HG03039 (cell line): Measurements from ENCODE around the gene VAV2.

Source experiments
- ATAC-seq: cut with Tn5 transposase; IDR thresholded peaks from one replicate; pipeline ENCODE4 v1.9.1; 2021; ENCODE audit warnings: mild to moderate bottlenecking, moderate library complexity; ENCODE audit not compliant: unreplicated experiment

The VAV2 gene

DNA sequence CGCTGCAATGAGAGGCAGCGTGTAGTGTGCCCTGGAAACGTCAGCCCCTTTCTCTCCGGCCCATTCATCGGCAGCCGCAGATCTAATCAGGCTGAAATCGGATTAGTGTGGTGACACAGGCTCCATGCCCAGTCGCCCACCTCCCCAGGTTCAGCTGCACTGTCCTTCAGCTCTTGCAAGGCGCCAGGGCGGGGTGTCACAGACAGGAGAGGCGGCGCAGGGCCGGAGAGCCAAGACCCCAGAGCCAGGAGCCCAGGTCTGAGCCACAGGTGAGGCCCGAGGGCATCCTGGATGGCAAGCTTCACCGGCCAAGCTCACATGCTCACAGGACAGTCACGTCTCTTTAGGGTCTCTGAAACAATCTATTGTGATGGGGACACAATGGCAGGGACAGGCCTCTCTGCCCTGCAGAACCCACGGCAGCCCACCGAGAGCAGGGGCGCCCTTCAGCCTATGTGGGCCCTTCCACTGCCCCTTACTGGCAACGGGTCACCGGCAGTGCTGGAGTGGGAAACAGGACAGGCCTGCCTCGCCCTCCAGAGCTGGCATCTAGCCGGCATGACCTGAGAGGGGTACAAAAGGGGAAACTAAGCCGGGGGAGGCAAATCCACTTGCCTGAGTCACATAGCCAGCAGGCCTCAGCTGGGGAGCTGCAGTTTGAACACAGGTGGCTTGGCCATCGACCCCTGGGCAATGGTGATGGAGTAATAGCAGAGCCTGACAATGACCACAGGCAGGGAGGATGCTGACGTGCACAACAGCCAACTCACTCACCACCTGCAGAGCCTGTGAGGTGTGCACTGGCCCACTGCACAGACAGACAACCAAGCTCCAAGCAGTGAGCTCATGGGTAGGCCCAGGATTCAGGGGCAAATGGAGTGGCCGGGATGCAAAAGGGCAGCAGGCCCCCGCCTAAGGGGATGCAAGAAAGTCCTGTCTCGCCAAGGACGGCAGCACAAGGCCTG is 48.1 kb downstream of the VAV2 start:
- no peak for ATAC-seq

DNA sequence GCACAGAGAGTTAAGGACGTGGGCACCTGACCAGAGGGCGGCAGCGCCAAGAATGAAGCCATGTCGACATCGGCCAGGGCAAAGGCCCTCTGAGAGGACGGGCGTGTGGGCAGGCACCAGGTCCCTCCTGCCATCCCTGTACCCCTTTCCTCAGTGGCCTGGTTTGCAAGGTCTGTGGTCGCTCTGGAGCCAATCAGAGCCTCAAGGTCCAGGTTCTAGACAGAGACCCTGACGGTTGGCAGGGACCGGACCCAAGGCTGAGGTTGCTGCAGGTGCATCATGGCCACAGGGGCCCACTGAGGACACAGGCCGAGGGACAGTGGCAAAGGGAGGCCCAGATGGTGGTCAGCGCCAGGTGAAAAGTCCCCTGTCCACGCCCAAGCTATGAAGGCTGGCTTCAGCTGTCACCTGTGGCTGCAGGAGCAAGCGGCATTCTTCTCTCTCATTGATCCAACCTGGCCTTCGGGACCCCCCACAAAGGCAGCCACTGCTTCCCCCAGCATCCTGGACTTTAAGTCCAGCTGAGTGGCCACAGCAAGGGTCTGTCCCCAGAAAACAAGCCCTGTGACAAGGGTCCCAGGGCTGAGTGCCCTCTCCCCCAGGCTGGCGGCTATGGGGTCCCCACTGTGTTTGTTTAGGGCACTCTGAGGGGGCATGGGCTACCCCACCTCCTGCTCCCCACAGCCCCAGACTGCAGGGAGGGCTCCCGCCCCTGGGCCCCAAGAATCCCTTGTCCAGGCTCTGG is 48.9 kb downstream of the VAV2 start:
- no peak for ATAC-seq

DNA sequence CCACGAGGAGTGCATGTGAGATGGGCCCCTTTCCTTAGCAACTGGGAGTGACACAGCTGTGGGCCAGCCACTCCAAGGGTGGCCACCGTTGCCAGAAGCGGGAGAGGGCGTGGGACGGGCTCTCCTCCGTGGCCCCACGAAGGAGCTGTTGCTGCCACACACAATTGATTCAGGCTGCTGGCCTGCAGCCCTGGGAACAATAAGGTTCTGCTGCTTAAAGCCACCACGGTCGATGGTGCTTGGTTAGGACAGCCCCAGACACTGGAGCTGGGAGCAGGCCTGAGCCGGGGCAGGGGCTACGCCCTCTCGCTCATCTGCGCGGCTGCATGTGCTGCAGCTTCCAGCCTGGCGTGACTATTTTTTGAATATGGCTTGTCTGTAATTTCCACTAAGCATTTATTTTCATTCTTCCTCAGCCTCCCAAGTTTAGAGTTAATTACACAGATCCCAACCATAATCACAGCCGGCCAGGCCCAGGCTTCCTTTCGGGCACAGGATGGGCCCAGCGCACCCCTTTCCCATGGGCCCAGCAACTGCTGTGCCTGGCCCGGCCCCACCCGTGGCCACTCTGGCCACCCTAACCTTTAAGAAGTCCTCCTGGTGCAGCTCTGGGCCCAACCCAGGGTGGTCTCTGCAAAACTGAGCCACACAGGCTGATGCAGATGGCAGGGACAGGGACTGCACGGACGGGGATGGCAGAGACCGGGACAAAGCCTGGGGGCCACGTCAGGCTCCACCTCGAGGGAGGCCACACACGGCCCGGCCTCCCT is 49.7 kb downstream of the VAV2 start:
- no peak for ATAC-seq

DNA sequence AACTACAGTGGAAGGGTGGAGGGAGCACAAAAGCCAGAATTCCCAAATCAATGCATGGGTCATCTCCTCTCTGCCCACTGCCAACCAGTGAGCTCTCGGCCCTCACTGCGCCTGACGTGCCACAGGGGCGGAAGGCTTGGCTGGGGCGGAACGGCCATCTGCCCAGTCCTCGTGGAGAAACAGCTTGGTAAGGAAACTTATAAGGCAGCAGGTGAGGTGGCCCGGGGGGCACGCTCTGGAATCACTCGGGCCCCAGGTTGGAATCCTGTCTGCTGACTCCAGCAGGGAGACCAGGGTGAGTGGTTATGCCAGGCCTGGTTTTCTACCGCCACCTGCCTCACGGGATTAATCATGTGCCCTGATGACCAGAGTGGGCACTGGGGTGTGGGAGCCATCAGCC is 52.3 kb downstream of the VAV2 start:
- no peak for ATAC-seq

DNA sequence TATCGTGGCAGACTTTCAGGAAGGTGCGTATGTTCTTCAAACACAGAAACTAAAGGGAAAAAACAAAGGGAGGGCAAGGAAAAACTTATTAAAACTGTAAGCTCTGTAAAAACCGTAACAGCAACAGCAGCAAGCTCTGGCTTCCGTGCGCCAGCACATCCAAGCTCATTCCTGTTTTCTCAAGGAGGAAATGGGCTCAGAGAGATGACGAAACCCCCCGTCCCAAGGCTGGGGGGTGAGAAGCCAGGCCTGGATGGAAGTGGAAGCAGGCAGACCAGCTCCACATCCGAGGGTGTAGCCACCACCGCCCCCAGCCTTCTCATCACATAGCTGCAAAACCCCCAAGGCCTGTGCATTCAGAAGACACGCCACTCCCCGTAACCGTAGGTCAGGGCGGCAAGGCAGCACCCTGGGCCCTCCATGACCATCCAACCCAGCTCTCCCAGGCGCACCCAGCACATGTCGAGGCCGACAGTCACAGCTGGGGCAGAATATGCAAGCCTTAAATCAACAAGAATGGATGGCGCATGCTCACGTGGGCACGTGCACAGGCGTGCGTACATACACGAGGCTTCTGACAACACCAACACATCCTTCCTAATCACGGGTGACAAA is 52.8 kb downstream of the VAV2 start:
- ATAC-seq = no peak

DNA sequence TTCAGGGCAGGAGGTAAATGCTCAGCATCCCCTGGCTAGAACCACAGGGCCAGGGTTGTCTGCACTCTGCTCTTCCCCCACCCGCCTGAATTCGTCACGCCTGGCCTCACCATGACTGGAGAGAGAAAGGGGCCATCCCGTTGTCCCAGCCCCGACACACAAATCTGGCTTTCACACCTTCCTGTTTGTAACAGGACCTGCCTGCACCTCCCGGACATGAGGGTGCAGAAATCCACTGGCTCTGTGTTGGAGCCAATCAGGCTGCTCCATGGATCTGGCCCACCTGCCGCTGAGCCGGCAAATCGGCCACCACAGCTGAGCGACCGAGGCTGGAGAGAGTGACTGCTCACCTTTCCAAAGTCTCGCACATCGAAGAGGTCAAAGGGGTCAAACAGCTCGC is 53.4 kb downstream of the VAV2 start:
- no peak for ATAC-seq

DNA sequence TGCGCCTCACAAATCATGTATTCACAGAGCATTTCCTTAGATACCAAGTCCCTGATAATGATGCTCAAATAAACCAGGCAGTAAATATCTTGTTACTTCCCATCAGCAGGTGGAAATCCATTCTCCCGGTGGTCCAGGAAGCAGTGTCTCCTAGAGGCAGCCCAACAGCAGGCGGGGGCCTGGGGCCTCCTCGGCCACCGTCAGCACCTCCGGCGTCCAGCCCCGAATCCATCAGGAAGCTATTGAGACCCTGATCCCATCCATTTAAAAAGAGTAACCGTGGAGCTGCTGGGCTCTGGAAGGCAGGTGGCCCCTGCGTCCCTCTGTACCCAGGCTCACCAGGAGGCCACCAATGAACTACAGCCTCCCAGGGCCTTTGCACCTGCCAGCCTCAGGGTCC is 54.0 kb downstream of the VAV2 start:
- ATAC-seq = no peak

DNA sequence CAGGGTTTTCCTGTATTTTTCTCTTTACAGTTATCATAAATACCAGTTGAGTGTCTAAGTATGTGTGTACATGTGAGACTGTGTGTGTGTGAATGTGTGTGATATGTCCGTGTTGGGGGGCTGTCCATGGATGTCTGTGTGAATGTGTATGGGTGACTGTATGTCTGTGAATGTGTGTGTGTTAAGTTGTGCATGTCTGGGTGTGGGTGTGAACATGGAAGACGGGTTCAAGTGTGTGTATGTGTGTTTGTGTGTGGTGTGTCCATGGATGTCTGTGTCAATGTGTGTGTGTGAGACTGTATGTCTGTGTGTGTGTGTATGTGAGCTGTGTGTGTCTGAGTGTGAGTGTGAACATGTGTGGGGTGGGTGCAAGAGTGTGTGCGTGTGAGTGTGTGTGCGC is 55.0 kb downstream of the VAV2 start:
- ATAC-seq = no peak

DNA sequence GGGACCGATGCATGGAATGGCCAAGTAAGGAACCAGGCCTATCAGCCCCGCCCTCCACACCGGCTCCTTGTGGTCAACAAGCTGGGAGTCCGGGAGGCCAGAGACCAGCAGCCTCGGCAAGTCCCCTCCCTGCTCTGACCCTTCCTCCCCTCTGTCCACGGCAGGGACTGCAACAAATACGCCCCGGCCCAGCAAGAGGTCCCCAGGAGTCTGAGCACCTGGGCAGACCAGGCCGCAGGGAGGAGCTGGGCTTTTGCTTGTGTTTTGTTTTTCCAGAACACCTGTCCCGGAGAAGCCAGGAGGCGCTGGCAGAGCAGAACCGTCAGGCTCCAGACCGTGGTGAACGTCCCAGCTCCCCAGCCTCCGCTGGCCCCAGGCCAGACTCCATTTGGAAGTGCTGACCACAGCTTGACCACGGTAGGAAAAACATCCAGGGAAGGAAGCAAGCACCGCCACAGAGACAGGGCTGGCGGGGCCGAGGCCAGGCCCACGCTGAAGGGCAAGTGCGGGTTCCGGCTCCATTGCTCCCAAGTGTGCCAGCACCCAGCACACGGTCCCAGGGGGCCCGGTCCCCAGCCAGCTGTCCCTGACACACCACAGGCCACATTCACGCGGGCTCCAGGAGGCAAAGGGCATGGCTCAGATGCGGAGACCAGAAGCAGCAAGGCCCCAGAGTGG is 56.7 kb downstream of the VAV2 start:
- no peak for ATAC-seq

DNA sequence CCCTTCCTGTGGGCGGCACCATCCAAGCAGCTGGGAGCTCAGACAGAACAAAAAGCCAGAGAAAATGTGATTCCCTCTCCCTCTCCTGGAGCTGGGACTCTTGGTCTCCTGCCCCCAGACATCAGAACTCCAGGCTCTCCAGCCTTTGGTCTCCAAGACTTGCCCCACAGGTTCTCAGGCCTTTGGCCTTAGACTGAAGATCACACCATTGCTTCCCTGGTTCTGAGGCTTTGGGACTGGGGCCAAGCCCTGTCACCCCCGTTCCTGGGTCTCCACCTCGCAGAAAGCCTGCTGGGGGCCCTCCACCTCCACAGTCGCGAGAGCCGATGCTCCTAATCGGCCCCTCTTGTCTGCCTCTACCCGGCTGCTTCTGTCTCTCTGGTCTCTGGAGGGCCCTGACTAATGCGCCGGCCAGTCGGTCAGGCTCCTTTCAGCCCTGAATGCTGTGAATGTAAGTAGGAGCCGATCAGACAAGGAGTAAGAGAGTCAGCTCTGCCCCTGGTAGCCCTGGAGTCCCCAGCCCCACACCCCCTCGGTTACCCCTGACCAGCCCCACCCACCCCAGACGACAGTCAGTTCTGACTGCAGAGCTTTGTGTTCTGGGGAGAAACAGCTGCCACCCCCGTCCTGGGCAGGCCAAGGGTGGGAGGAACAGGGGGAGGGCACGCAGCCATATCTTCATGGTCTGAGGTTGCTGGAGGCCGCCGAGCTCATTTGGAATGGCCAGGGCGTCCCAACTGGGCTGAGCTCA is 57.5 kb downstream of the VAV2 start:
- ATAC-seq = no peak

DNA sequence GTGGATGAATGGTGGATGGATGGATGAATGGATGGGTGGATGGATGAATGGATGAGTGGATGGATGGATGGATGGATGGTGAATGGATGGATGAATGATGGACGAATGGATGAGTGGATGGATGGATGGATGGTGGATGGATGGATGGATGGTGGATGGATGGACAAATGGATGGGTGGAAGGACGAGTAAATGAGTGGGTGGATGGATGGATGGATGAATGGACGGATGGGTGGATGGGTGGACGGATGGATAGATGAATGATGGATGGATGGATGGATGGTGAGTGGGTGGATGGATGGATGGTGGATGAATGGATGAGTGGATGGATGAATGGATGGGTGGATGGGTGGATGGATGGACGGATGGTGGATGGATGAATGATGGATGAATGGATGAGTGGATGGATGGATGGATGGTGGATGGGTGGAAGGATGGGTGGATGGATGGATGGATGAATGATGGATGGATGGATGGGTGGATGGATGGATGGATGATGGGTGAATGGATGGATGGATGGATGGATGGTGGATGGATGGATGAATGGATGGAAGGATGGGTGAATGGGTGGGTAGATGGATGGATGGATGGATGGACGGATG is 58.6 kb downstream of the VAV2 start:
- no peak for ATAC-seq

DNA sequence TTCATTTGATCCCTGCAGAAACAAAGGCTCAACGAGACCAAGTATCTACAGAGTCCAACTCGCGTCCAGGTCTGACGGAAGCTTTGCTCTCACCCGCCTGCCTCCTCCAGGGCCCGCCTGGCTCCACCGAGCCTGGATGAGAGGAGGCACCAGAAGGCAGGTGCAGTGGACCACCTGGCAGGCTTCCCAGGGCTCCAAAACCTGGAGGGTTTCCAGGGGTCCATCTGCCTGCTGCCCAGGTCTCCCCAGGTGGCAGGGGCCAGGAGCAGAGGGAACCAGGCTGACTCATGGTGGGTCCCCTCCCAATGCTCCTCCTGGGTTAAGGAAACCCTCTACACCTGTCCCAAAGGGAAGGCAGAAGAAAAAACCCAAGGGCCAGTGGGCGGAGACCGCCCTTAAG is 59.5 kb downstream of the VAV2 start:
- ATAC-seq = no peak

DNA sequence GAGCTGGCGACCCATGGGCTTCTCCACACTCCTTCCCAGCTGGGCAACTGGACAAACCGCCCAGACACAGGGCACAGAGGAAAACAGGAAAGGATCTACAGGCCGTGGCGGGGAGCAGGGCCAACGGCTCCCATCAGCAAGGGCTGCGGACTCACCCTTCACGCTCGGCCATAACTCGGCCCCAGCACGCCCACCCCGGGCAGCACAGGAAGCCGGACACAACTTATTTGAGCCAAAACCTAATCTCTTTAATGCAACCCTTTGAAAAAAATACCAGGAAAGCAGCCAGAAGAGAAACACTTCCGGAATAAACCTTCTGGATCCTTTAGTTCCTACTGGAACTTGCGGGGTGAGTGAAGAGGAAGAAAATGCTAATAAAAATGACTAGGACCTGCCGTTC is 59.9 kb downstream of the VAV2 start:
- ATAC-seq = no peak

DNA sequence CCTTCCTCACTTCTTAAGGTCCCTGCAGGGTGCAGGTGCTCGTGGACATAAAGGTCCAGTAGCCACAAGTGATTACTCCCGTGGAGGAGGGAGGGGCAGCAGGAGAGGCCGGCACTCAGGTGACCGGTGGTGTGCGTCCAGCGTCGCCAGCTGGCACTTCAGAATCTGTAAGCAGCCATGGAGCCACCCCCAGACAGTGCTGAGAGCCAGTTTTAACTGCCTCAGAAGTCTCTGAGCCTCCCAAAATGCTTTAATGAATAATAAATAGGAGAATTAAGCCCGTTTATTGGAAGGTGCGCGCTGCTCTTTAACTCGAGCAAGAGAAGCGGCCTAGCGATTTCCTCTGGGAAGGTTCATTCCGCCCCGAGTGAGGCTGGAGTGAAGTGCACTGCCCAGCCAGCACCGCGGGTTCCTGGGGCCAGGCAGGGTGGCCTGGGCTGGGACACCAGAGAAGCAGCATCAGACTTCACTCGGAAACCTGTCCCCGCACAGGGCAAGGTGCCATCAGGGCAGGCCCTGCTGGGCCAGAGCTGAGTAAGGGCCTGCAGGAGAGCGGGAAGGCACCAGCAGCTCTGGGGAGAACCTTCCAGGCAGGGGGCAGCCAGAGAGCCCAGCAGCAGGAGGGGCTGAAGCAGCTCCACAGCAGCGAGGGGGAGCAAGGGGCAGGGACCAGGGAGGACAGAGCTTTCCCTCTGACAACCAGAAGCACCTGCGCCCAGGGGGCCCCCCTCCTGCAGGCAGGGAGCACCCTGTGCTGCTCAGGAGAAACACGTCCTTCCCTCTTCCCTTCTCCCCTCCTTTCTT is 61.2 kb downstream of the VAV2 start:
- no peak for ATAC-seq

DNA sequence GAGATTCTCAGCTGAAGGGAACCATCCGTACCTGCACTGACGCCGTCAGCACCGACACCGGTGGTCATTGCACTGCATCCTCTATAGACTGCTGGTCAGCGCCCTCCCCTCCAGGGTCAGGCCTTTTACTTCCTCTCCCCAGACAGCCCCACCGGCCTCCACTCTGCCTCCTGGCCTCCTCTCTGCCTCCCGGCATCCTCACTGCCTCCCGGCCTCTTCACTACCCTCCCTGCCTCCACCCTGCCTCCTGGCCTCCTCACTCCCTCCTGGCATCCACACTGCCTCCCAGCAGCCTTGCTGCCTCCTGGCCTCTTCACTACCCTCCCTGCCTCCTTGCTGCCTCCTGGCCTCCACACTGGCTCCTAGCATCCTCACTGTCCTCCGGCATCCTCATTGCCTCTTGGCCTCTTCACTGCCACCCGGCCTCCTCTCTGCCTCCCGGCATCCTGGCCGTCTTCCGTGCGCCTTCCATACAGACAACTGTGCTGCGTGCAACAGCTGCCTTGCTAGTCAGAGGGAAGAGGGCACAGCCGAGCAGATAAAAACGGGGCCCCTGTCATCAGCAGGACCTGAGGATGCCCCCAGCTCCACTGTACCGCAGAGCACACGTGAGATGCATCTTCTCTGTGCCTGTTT is 62.0 kb downstream of the VAV2 start:
- no peak for ATAC-seq

DNA sequence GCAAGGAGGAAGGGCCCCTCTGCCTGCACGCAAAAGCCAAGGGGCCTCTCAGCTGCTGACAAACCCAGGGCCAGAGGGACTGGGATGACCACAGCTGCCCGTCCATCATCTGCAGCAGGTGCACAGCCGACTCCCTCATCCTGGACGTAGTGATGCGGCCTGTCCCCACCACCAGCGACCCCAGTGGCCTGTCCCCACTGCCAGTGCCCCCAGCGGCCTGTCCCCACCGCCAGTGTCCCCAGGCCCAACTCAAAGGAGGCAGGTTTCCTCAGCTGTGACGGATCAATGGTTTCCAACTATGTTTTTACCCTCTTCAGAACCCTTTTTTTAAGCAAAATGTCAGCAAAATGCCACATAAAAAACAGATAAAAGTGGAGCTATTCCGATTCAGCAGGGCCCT is 62.5 kb downstream of the VAV2 start:
- no peak for ATAC-seq

DNA sequence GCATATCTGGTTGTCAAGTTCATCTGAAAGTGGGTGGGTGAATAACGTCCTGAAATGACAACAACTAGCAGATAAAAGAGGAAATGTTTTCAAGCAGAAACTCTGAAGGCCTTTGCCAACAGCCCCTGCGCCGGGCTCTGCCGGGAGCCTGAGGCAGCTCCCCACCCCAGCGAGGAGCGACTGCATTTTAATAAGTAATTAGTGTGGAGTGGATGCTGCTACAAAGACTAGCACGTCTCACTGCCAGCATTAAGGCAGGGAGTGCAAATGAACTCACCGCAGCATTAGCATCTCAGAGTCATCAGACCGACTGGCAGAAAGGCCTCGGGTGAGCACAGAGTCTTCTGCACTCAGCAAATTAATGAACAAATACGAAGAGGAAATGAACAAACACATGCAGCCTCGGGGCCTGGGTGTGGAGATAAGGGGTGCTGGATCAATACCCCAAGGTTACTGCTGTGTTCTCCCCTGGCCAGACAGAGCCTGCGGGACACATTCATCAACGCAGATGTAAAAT is 63.8 kb downstream of the VAV2 start:
- ATAC-seq = no peak

DNA sequence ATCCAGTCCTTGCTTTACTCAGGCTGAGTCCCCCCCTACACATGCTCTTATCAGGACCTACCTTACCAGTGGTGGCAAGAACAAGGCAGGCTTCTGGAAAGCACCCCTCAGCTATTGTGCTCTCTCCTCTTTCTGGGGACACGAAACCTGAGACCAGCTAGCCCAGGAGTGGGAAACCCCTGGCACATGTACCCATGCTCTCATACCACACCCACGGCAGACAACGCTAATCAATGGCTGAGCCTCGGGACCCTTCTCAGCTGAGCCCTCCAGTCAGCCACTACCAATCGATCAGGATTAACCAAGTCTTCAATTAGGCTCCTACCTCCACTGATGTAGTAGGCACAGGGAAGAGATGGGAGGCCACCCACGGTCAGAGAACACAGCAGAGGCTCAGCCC is 65.1 kb downstream of the VAV2 start:
- no peak for ATAC-seq
